Central memory CD8-positive, alpha-beta T cell (primary cell): ENCODE measurements around the gene CXorf51B.
"Not testable (repeated sequence)": the region's sequence is repeated elsewhere in the genome, so short reads cannot be mapped to it uniquely, and the experiment has no call there.

Experiments used
- ATAC-seq: fragments of 150-1000 bp; cut with Tn5 transposase; replicated peaks from 2 replicates; pipeline ENCODE4 v1.10.0; 2022; ENCODE audit warnings: mild to moderate bottlenecking, moderate FRiP score, moderate number of reproducible peaks; ENCODE audit not compliant: poor library complexity, severe bottlenecking; ENCODE audit errors: extremely low read depth
- DNase-seq, 2 donors: peaks; one replicate each; pipeline ENCODE4 v3.0.0; 2021; ENCODE audit warnings: low spot score in 2 of 2
- H3K27ac Mint-ChIP-seq: one replicate; pipeline ENCODE4 v1.8.0; 2022; ENCODE audit warnings: low read depth, mild to moderate bottlenecking, moderate library complexity, mixed read lengths
- H3K27me3 Mint-ChIP-seq: one replicate; pipeline ENCODE4 v1.8.0; 2022; ENCODE audit warnings: mixed read lengths
- H3K36me3 Mint-ChIP-seq: one replicate; pipeline ENCODE4 v1.8.0; 2022; ENCODE audit warnings: mild to moderate bottlenecking, moderate library complexity, mixed read lengths; ENCODE audit not compliant: insufficient read depth
- H3K4me1 Mint-ChIP-seq: one replicate; pipeline ENCODE4 v1.8.0; 2022; ENCODE audit warnings: mixed read lengths
- H3K4me3 Mint-ChIP-seq: one replicate; pipeline ENCODE4 v1.8.0; 2022; ENCODE audit warnings: mild to moderate bottlenecking, moderate library complexity, mixed read lengths
- H3K9me3 Mint-ChIP-seq: one replicate; pipeline ENCODE4 v1.8.0; 2022; ENCODE audit warnings: mixed read lengths

CXorf51B gene

GRCh38 chrX:146809471-146809870 lies at the start of gene CXorf51B:
Gene CXorf51B, plus strand, starts transcription at chrX:146809771. Its CDS starts 21 bp downstream, at chrX:146809792.
- H3K4me1 Mint-ChIP-seq, DNase-seq, H3K36me3 Mint-ChIP-seq, H3K27ac Mint-ChIP-seq, H3K9me3 Mint-ChIP-seq, H3K27me3 Mint-ChIP-seq, H3K4me3 Mint-ChIP-seq, ATAC-seq: not testable (repeated sequence)

DNA sequence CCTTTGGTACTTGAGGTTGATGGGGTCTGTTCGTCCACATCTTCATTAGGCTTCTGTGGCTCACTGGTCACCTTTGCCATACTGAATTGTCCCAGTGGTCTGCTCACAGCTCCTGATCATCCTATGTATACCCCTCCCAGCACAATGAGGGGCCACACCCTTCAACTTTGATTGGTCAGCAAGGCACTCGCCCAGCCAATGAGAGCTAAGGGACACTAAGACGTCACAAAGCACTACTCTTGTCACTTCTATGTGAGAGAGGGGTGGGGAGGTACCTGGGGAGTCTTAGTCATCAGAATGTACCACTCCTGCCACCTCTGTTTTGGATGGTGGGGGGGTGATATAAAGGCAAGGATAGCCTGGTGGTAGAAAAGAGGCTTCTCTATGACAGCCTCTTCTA lies 5.1 kb downstream of the CXorf51B start, which contains the start of gene CXorf51A:
CXorf51A (minus strand) TSS at position 101 of the 400 bp plus-strand sequence; CDS start at position 80, 21 bp downstream.
- H3K4me1 Mint-ChIP-seq, H3K27me3 Mint-ChIP-seq, H3K27ac Mint-ChIP-seq, H3K36me3 Mint-ChIP-seq, H3K4me3 Mint-ChIP-seq, DNase-seq, H3K9me3 Mint-ChIP-seq, ATAC-seq: not testable (repeated sequence)

DNA sequence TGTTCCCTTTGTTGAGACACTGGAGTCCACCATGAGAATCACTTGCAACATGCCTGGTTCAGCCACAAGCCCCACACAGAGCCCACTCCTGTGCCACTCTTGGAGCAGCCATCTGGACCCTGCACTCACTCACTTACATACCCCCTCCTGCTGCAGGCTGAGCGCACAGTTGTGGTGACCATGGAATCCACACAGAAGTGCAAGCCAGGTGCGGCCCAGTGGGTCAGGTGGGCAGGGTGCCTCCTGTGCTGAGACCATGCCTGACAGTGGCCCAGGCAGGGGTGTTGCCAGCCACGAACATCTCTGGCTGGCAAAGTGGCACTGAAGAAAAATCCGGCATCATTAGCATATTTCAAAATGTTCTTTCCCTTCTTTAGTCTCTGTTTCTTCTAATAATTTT lies 22.4 kb downstream of the CXorf51B start:
- H3K36me3 Mint-ChIP-seq: no peaks in the 10 kb centered on the region
- ATAC-seq (no peak), DNase-seq (no peak)
- no peaks in the 10 kb centered on the region for H3K4me1 Mint-ChIP-seq
- no peak overlapping the region for H3K27ac Mint-ChIP-seq
- no peaks in the 10 kb centered on the region for H3K27me3 Mint-ChIP-seq
- H3K9me3 Mint-ChIP-seq: no peaks in the 10 kb centered on the region
- no peak overlapping the region for H3K4me3 Mint-ChIP-seq

DNA sequence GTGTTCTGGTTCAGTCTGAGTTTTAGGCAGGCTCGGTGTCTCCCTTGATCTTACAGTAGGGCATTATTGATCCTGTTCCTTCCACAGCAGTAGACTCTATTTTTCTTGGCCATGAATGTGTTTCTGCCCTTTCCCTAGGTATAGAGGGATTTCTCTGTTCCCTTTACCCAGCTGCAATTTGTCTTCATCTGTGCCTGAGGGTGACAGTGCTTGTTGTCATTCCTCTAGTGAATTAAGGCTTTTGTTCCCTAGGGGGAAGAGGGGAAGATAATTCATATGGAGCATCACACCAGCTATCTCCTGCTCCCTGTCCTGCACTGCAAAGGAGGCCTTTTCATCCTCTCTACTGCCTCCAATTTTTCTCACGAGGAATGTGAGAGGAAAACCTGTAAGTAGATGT lies 44.7 kb downstream of the CXorf51B start:
- ATAC-seq: no peak
- Mint-ChIP-seq H3K36me3 (no peaks in the 10 kb centered on the region), H3K4me1 (no peaks in the 10 kb centered on the region), H3K4me3 (no peak overlapping the region), H3K27me3 (no peaks in the 10 kb centered on the region), H3K9me3 (peaks cover 8% of the 10 kb centered on the region), H3K27ac (no peak overlapping the region)
- no peak for DNase-seq
